WERI-Rb-1 (cell line): Measurements from ENCODE around the gene SLC7A14.

ENCODE experiments used
- DNase-seq: peaks from one replicate; pipeline ENCODE4 v3.0.0-alpha.2; 2020
- H3K27ac ChIP-seq: fragments of 250-450 bp; sonication (Bioruptor Pico); 2 replicates; pipeline ENCODE4 v1.5.1; 2020; ENCODE audit warnings: mild to moderate bottlenecking, moderate library complexity
- H3K27me3 ChIP-seq: fragments of 250-450 bp; sonication (Bioruptor Pico); 2 replicates; pipeline ENCODE4 v1.5.1; 2021; ENCODE audit warnings: mild to moderate bottlenecking, low read depth, moderate library complexity; ENCODE audit not compliant: insufficient read depth, severe bottlenecking
- H3K36me3 ChIP-seq: fragments of 250-450 bp; sonication (Bioruptor Pico); 2 replicates; pipeline ENCODE4 v1.5.1; 2020; ENCODE audit warnings: mild to moderate bottlenecking, moderate library complexity
- H3K4me3 ChIP-seq: 2 replicates; pipeline ENCODE4 v1.5.1; 2011; ENCODE audit warnings: low read depth, mild to moderate bottlenecking, control low read depth, low read length
- H3K9me3 ChIP-seq: fragments of 250-450 bp; sonication (Bioruptor Pico); 2 replicates; pipeline ENCODE4 v1.5.1; 2021; ENCODE audit warnings: mild to moderate bottlenecking, moderate library complexity; ENCODE audit not compliant: severe bottlenecking
- TF ChIP-seq, protein P1 (sequence below): IDR thresholded peaks from 2 replicates; pipeline ENCODE4 v1.5.1; 2011; ENCODE audit warnings: low read depth, mild to moderate bottlenecking, control low read depth, inconsistent platforms, low read length

Gene SLC7A14

DNA sequence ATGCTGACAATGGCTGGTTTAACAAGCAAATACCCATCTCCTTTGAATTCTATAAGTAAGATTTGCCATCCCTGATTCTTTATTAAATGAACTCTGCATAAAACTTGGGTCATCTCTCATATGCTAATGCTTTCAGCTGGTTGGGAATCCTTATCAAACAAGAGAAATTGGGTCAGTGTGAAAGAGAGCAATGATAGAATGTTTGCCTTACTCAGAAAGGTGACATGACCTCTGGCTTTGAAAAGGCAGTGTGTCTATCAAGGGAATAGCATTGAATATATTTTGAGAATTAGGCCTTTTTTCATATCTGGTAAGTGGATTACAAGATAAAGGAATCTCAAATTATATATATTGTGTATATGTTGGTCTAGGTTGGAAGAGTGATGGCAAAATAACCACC, 8.7 kb upstream of the SLC7A14 start:
- no peaks in the 10 kb centered on the region for H3K36me3 ChIP-seq
- no peaks in the 10 kb centered on the region for H3K27me3 ChIP-seq
- H3K9me3 ChIP-seq = no peaks in the 10 kb centered on the region
- DNase-seq = no peak
- TF ChIP-seq, protein P1, sequence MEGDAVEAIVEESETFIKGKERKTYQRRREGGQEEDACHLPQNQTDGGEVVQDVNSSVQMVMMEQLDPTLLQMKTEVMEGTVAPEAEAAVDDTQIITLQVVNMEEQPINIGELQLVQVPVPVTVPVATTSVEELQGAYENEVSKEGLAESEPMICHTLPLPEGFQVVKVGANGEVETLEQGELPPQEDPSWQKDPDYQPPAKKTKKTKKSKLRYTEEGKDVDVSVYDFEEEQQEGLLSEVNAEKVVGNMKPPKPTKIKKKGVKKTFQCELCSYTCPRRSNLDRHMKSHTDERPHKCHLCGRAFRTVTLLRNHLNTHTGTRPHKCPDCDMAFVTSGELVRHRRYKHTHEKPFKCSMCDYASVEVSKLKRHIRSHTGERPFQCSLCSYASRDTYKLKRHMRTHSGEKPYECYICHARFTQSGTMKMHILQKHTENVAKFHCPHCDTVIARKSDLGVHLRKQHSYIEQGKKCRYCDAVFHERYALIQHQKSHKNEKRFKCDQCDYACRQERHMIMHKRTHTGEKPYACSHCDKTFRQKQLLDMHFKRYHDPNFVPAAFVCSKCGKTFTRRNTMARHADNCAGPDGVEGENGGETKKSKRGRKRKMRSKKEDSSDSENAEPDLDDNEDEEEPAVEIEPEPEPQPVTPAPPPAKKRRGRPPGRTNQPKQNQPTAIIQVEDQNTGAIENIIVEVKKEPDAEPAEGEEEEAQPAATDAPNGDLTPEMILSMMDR = no peak
- H3K27ac ChIP-seq = no peak overlapping the region
- H3K4me3 ChIP-seq = no peak overlapping the region

DNA sequence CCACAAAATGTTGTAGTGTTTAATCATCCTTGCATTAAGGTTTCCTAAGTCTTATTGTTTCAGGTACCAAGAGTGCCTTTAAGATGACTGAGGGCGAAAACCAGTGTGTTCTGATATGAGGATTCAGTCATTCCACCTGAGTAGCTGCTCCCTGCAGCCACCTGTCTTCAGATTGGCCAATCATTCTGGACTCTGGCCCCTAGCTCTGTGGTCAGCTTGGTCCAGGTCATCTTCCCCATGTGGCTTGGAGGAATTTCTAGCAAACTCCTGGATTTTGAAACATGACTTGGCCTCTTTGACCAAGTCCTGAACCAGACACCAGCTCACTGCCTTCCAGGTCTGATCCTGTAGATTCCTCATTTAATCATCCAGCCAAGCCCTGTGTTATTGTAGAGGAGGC, 7.8 kb upstream of the SLC7A14 start:
- H3K27me3 ChIP-seq = no peaks in the 10 kb centered on the region
- no peak for DNase-seq
- no peaks in the 10 kb centered on the region for H3K36me3 ChIP-seq
- TF ChIP-seq, protein P1 = no peak
- no peaks in the 10 kb centered on the region for H3K9me3 ChIP-seq
- no peak overlapping the region for H3K4me3 ChIP-seq
- no peak overlapping the region for H3K27ac ChIP-seq

DNA sequence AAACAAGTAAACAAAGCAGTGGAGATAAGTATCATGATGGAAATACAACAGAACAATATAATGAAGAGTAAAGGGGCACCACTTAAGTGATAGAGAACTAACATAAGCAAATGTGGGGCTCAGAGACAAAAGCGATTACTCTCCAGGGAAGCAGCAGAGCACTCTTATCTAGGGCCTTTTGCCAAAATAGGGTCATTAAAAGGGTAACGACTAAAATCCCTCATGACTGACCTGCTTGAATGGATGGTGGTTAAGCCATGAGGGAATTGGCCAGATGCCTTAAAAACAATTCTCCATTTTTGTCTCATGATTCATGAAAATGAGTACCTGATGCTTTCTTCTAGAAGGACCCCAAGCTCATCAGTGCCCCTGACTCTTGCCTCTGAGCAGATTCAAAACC, 3.2 kb upstream of the SLC7A14 start:
- H3K27ac ChIP-seq = no peak overlapping the region
- H3K4me3 ChIP-seq = no peak overlapping the region
- TF ChIP-seq, protein P1 = no peak
- DNase-seq = no peak
- peaks cover 4% of the 10 kb centered on the region for H3K27me3 ChIP-seq
- no peaks in the 10 kb centered on the region for H3K36me3 ChIP-seq
- H3K9me3 ChIP-seq = no peaks in the 10 kb centered on the region

DNA sequence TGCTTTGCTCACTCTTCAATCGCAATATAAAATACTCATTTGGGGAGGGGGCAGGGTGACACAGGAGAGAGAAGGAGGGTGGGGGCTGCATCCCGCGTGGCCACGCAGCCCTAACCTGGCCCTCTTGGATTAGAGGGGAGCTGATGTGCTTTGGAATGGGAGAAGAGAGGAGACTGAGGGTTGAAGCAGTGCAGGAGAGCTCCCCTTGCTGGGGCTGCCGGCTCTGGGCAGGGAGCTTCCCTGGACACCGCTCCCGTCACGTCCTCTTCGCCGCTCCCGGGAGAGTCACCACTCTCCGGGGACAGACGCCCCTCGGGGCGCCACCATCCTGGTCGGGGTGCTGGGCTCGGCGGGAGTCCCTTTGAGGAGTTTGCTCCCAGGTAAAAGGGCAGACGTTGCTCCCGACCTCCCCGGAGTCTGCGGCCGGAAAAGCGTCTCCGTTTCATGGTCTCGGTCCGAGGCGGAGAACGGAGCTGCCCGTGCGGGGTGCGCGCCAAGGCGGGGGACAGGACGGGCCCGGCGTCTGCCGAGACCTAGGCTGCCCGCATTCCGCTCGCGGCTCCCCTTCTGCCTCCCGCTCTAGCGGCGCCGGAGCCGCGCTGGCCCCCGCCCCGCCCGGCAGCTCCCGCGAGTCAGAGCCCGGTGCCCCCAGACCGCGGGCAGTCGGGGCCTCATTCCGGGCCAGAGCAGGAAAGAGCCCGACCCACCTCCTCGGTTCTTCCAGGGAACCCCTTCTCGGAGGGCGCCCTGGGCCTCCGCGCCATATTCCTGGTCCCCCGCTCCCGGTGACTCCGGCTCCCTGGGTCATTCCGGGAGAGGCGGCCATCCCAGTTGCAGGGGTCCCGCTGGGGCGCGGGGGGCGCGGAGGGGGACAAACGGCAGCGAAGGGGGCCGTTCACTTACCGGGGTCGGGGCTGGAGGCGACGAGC, 603 bp downstream of the SLC7A14 start:
- peak overlapping the region; percentile 75 for H3K4me3 ChIP-seq
- H3K36me3 ChIP-seq = no peaks in the 10 kb centered on the region
- DNase-seq = peak; percentile 28
- H3K27me3 ChIP-seq = peaks cover 4% of the 10 kb centered on the region
- no peaks in the 10 kb centered on the region for H3K9me3 ChIP-seq
- H3K27ac ChIP-seq = no peak overlapping the region
- TF ChIP-seq, protein P1 = no peak

DNA sequence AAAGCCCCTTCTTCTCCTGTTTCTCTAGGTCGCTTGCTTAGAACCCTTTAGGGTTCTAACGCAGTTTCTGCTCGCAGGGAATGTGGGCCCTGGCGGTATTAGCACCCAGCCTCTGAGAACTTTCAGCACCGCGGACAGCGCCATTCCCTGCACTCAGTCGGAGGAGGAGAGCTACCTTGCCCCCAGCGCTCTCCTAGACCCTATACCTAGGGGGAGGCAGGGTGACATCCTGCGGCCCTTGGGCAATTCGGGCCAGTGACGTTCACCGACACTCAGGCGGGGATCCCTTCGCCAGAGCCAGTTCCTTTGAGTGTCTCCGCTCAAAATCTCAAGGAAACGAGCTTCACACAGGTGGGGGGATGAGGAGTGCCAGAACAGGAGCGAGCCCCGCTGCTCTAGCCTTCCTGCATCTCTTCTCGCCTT, 1.3 kb downstream of the SLC7A14 start:
- Histone ChIP-seq H3K36me3 (no peaks in the 10 kb centered on the region), H3K9me3 (no peaks in the 10 kb centered on the region), H3K27me3 (peaks cover 4% of the 10 kb centered on the region), H3K4me3 (peak overlapping the region; percentile 75), H3K27ac (no peak overlapping the region)
- peak; percentile 11 for DNase-seq
- TF ChIP-seq, protein P1 = no peak
